ENCODE measurements around the gene CDT1.

CDT1 gene

DNA sequence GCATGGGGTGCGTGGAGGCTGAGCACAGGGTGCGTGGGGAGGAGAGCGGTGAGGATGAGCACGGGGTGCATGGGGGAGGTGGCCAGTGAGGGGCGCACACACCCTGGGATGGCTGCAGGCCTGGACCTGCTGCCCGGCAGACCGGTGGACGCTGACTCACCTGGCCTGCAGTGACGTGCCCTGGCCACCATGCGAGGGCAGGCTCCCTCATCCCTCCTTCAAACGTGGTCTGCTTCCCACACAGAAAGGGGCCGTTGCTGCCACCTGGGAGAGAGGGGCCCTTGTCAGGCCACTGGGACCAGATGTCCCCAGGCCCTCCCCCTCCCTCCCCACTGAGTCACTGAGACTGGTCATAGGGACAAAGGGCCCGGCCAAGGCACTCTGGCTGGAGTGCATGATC is 28.2 kb downstream of the CDT1 start:
- Histone ChIP-seq H3K9me3 (ENCODE audit: insufficient read depth, low read length) (no peaks in the 10 kb centered on the region), H3K27me3 (ENCODE audit: insufficient read depth, insufficient read length) (no peaks in the 10 kb centered on the region), H3K4me1 (ENCODE audit: insufficient read depth, insufficient read length) (peaks cover 6% of the 10 kb centered on the region), H3K36me3 (ENCODE audit: insufficient read depth, insufficient read length, low read length) (peaks cover 37% of the 10 kb centered on the region), H3K4me3 (ENCODE audit: insufficient read length, low read depth) (no peak overlapping the region), H3K9ac (ENCODE audit: insufficient read length, low read depth) (no peak overlapping the region)
- DNase-seq (ENCODE audit: low read depth, low spot score) = no peak
- TF ChIP-seq SUZ12 (IDR thresholded peaks at IDR 0.05; ENCODE audit: extremely low read depth, insufficient read depth, insufficient read length) (no peak), ZNF274 (IDR thresholded peaks at IDR 0.05; ENCODE audit: low read depth, low read length) (no peak), YY1 (IDR thresholded peaks at IDR 0.05; ENCODE audit: insufficient read depth, insufficient read length) (no peak)

- peaks cover 6% of the 10 kb centered on the region for H3K4me1 ChIP-seq (ENCODE audit: insufficient read depth, insufficient read length)
- H3K9me3 ChIP-seq (ENCODE audit: insufficient read depth, low read length) = no peaks in the 10 kb centered on the region
- no peak overlapping the region for H3K9ac ChIP-seq (ENCODE audit: insufficient read length, low read depth)
- DNase-seq (ENCODE audit: low read depth, low spot score) = no peak
- H3K36me3 ChIP-seq (ENCODE audit: insufficient read depth, insufficient read length, low read length) = peaks cover 44% of the 10 kb centered on the region
- no peaks in the 10 kb centered on the region for H3K27me3 ChIP-seq (ENCODE audit: insufficient read depth, insufficient read length)
- H3K4me3 ChIP-seq (ENCODE audit: insufficient read length, low read depth) = no peak overlapping the region
- no peak for TF ChIP-seq ZNF274 (IDR thresholded peaks at IDR 0.05; ENCODE audit: low read depth, low read length)
- no peak for TF ChIP-seq SUZ12 (IDR thresholded peaks at IDR 0.05; ENCODE audit: extremely low read depth, insufficient read depth, insufficient read length)
- TF ChIP-seq YY1 (IDR thresholded peaks at IDR 0.05; ENCODE audit: insufficient read depth, insufficient read length) = no peak
Observed at GRCh38 chr16:88833086-88833485, 29.5 kb downstream of the CDT1 start.

DNA sequence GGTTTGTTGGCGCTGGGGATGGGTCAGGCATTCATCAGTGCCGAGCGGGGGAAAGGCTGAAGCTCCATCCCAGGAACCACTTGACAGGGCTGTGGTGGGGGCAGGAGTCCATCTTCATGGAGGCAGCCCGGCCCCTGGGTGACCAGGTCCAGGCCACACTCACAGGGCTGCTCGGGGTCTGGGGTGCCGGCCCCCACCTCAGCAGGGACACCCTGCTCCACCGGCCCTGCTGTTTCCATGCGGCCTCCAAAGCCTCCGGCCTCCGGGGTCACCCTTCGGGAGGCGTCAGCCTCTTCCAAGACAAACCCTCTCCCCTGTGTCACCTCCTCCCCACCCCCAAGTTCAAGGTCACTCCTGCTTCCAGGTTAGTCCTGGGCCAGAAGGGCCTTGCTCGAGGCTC is 31.1 kb downstream of the CDT1 start:
- TF ChIP-seq SUZ12 (IDR thresholded peaks at IDR 0.05; ENCODE audit: extremely low read depth, insufficient read depth, insufficient read length) (no peak), ZNF274 (IDR thresholded peaks at IDR 0.05; ENCODE audit: low read depth, low read length) (no peak), YY1 (IDR thresholded peaks at IDR 0.05; ENCODE audit: insufficient read depth, insufficient read length) (no peak)
- no peak overlapping the region for H3K4me3 ChIP-seq (ENCODE audit: insufficient read length, low read depth)
- peaks cover 14% of the 10 kb centered on the region; the same call in 1 of the 2 replicates for H3K9me3 ChIP-seq (ENCODE audit: insufficient read depth, low read length)
- H3K27me3 ChIP-seq (ENCODE audit: insufficient read depth, insufficient read length) = no peaks in the 10 kb centered on the region
- no peak overlapping the region for H3K9ac ChIP-seq (ENCODE audit: insufficient read length, low read depth)
- peaks cover 6% of the 10 kb centered on the region for H3K4me1 ChIP-seq (ENCODE audit: insufficient read depth, insufficient read length)
- DNase-seq (ENCODE audit: low read depth, low spot score) = no peak
- H3K36me3 ChIP-seq (ENCODE audit: insufficient read depth, insufficient read length, low read length) = peaks cover 60% of the 10 kb centered on the region

DNA sequence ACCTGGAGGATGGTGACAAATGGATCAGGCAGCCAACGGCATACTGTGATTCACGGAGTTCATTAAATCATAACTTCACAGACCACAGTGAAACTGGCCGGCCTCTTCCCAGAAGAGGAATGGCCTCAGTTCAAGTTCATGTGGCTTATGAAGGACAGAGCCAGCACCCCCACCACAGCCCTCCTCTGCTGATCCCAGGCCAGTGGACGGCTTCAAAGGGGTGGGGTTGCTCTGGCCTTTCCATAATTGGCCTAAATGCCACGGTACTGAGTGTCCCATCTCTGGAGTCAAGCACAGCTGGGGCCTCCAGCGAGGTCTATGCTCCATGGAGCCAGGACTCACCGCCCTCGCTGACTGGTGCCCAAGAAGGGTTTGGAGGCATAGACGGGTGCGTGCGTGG is 31.8 kb downstream of the CDT1 start:
- Histone ChIP-seq H3K4me3 (ENCODE audit: insufficient read length, low read depth) (no peak overlapping the region), H3K9me3 (ENCODE audit: insufficient read depth, low read length) (peaks cover 18% of the 10 kb centered on the region; the same call in 1 of the 2 replicates), H3K4me1 (ENCODE audit: insufficient read depth, insufficient read length) (peaks cover 6% of the 10 kb centered on the region), H3K27me3 (ENCODE audit: insufficient read depth, insufficient read length) (no peaks in the 10 kb centered on the region), H3K9ac (ENCODE audit: insufficient read length, low read depth) (no peak overlapping the region), H3K36me3 (ENCODE audit: insufficient read depth, insufficient read length, low read length) (peaks cover 67% of the 10 kb centered on the region)
- no peak for TF ChIP-seq SUZ12 (IDR thresholded peaks at IDR 0.05; ENCODE audit: extremely low read depth, insufficient read depth, insufficient read length)
- TF ChIP-seq ZNF274 (IDR thresholded peaks at IDR 0.05; ENCODE audit: low read depth, low read length) = no peak
- no peak for TF ChIP-seq YY1 (IDR thresholded peaks at IDR 0.05; ENCODE audit: insufficient read depth, insufficient read length)
- no peak for DNase-seq (ENCODE audit: low read depth, low spot score)

DNA sequence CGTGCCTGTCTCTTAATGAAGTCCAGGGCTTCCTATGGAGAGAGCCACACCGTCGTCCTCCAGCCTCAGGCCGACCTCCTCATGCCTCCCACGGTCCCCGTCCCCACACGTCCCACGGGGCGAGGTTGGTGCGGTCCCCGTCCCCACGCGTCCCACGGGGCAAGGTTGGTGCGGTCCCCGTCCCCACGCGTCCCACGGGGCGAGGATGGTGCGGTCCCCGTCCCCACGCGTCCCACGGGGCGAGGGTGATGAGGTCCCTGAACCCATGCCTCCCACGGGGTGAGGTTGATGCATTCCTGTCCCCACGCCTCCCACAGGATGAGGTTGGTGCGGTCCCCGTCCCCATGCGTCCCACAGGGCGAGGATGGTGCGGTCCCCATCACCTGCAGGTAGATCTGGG is 32.2 kb downstream of the CDT1 start:
- DNase-seq (ENCODE audit: low read depth, low spot score) = no peak
- peaks cover 6% of the 10 kb centered on the region for H3K4me1 ChIP-seq (ENCODE audit: insufficient read depth, insufficient read length)

GRCh38 chr16:88836791-88837190 is 33.2 kb downstream of the CDT1 start:
- no peak for DNase-seq (ENCODE audit: low read depth, low spot score)
- Histone ChIP-seq H3K4me3 (ENCODE audit: insufficient read length, low read depth) (no peak overlapping the region), H3K9ac (ENCODE audit: insufficient read length, low read depth) (no peak overlapping the region), H3K27me3 (ENCODE audit: insufficient read depth, insufficient read length) (no peaks in the 10 kb centered on the region), H3K36me3 (ENCODE audit: insufficient read depth, insufficient read length, low read length) (peaks cover 68% of the 10 kb centered on the region), H3K9me3 (ENCODE audit: insufficient read depth, low read length) (peaks cover 18% of the 10 kb centered on the region; the same call in 1 of the 2 replicates), H3K4me1 (ENCODE audit: insufficient read depth, insufficient read length) (peaks cover 4% of the 10 kb centered on the region)
- TF ChIP-seq YY1 (IDR thresholded peaks at IDR 0.05; ENCODE audit: insufficient read depth, insufficient read length) (no peak), ZNF274 (IDR thresholded peaks at IDR 0.05; ENCODE audit: low read depth, low read length) (no peak), SUZ12 (IDR thresholded peaks at IDR 0.05; ENCODE audit: extremely low read depth, insufficient read depth, insufficient read length) (no peak)

More for the DNA sequence above, 32.2 kb downstream of the CDT1 start:
- Histone ChIP-seq H3K27me3 (ENCODE audit: insufficient read depth, insufficient read length) (no peaks in the 10 kb centered on the region), H3K9me3 (ENCODE audit: insufficient read depth, low read length) (peaks cover 18% of the 10 kb centered on the region; the same call in 1 of the 2 replicates), H3K36me3 (ENCODE audit: insufficient read depth, insufficient read length, low read length) (peaks cover 68% of the 10 kb centered on the region), H3K4me3 (ENCODE audit: insufficient read length, low read depth) (no peak overlapping the region), H3K9ac (ENCODE audit: insufficient read length, low read depth) (no peak overlapping the region)
- TF ChIP-seq ZNF274 (IDR thresholded peaks at IDR 0.05; ENCODE audit: low read depth, low read length) = no peak
- no peak for TF ChIP-seq SUZ12 (IDR thresholded peaks at IDR 0.05; ENCODE audit: extremely low read depth, insufficient read depth, insufficient read length)
- no peak for TF ChIP-seq YY1 (IDR thresholded peaks at IDR 0.05; ENCODE audit: insufficient read depth, insufficient read length)

- Histone ChIP-seq H3K9me3 (ENCODE audit: insufficient read depth, low read length) (peaks cover 18% of the 10 kb centered on the region; the same call in 1 of the 2 replicates), H3K9ac (ENCODE audit: insufficient read length, low read depth) (no peak overlapping the region), H3K36me3 (ENCODE audit: insufficient read depth, insufficient read length, low read length) (peaks cover 65% of the 10 kb centered on the region), H3K4me3 (ENCODE audit: insufficient read length, low read depth) (no peak overlapping the region), H3K4me1 (ENCODE audit: insufficient read depth, insufficient read length) (no peaks in the 10 kb centered on the region), H3K27me3 (ENCODE audit: insufficient read depth, insufficient read length) (no peaks in the 10 kb centered on the region)
- DNase-seq (ENCODE audit: low read depth, low spot score) = no peak
- TF ChIP-seq ZNF274 (IDR thresholded peaks at IDR 0.05; ENCODE audit: low read depth, low read length) (no peak), YY1 (IDR thresholded peaks at IDR 0.05; ENCODE audit: insufficient read depth, insufficient read length) (no peak), SUZ12 (IDR thresholded peaks at IDR 0.05; ENCODE audit: extremely low read depth, insufficient read depth, insufficient read length) (no peak)
Observed at GRCh38 chr16:88837806-88838205, 34.2 kb downstream of the CDT1 start.

All from NT2/D1 (cell line).